ENCODE data around the gene IL17D.

- TF ChIP-seq CTCF (IDR thresholded peaks at IDR 0.05) (no peak), ZFX (IDR thresholded peaks at IDR 0.05; ENCODE audit: borderline replicate concordance) (no peak)
These were observed 18.4 kb upstream of the IL17D start for GRCh38 chr13:20685092-20685491.

All from 22Rv1 (cell line).